Activated CD8-positive, alpha-beta memory T cell treated with anti-CD3 and anti-CD28 coated beads, Interleukin-2, amount 50 U/mL, for 24 hours (primary cell): ENCODE data around the gene ASF1B.
"Not testable (repeated sequence)": the region's sequence is repeated elsewhere in the genome, so short reads cannot be mapped to it uniquely, and the experiment has no call there.

ENCODE experiments used
- DNase-seq: peaks from one replicate; pipeline ENCODE4 v3.0.0-alpha.2; 2020; ENCODE audit errors: extremely low read depth

Gene ASF1B

GRCh38 chr19:14136509-14137281 is at the start of gene ASF1B:
Gene ASF1B (minus strand): TSS chr19:14136589. CDS start chr19:14136456, 133 bp downstream.
- peak; percentile 94 for DNase-seq

DNA sequence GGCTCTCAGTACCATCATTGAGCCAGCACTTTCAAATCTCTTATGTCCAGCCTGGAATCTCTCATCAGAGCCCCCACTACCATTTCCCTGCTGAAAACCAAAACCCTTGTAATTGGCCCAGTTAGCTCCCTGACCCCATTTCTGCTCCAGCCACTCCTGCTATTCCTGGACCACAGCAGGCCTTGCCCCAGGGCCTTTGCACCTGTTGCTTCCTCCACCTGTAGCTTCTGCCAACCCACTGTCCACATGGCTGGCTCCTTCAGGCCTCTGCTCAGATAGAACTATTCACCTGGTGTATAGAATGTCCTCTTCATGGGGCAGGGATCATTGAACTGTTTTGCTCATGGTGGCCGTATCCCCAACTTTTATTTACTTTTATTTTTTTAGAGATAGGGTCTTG is 49.3 kb upstream of the ASF1B start:
- DNase-seq, result not testable (repeated sequence)

DNA sequence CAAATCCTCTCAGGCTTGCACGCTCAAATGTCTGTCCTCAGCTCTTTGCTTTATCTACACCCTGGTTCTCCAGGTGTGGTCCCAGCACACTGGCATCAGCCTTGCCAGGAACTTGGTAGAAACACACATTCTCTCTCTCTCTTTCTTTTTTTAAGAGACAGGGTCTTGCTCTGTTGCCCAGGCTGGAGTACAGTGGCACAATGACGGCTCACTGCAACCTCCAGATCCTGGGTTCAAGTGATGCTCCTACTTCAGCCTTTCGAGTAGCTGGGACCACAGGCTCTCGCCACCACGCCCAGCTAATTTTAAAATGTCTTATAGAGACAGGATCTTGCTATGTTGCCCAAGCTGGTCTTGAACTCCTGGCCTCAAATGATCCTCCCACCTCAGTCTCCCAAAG is 48.8 kb upstream of the ASF1B start:
- DNase-seq, result no peak

DNA sequence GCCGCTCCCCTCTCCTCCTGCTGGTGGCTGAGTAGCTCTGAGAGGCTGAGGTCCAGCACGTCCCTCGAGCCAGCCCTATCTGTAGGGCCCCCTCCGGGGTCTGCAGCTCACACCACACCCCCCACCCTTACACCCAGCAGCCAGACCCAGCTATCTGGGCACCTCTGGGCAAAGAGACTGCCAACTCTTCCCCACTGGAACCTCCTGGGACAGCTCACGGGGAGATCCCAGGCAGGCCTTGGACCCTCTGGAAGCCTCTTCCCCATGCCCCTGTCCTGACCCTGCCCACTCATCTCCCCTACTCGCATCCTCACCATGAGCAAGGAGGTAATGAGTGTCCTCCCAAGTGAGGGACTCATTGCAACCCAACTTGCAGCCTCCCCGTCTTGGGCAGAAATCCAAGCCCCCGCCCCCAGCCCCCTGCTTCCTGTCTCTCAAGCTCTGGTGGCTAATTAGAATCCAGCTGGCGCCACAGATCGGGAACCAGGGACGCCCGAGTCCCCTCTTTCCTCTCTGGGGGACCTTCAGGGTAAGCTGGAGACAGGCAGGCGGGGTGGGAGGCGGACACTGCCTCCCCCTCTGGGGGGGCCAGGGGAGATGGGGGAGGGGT is 47.5 kb upstream of the ASF1B start:
- DNase-seq, result no peak

DNA sequence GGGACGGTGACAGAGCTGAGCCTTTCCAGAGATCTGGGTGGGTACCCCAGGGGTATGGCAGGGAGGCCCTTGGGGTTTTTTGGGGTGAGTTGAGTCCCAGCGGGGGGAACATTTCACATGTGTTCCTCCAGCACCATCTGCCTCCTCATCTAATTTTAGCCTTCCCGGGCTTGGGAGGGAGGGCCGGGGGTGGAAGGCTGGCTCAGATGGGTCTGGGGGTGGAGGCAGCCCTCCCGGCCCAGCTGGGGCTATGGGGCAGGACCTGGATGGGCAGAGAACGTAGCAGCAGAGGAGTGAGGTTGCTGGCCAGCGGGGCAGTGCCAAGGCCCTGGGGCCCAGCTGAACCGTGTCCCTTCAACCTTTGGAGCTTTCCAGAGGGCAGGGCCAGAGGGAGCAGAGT is 46.1 kb upstream of the ASF1B start:
- DNase-seq, result no peak

DNA sequence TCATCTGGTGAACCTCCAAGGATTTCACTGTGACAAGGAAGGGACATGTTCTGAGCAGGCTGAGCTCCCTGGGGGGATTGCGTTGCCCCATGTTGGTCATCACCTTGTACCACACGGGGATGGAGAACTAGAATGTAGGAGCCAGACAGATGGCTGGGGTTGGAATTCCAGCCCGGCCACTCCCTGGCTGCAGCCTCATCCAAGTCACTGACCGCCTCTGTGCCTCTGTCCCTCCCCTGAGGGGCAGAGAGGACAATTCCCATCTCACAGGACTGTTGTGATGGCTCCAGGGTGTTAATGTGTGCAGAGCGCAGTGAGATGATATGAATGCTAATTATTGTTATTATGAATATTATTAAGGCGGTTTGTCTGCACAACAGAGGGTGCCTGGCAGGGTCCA is 45.5 kb upstream of the ASF1B start:
- DNase-seq, result no peak

DNA sequence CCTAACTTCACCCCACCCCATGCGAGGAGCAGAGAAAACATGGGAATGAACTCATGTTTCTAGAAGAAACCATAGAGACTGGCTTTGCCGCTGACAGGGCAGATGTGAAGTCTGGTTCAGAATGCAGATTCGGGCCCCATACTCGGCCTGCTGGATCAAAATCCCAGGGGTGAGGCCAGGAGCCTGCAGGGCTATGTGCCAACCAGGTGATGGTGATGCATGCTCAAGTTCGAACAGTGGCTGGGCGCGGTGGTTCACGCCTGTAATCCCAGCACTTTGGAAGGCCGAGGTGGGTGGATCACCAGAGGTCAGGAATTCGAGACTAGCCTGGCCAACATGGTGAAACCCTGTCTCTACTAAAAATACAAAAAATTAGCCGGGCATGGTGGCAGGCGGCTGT is 44.8 kb upstream of the ASF1B start:
- not testable (repeated sequence) for DNase-seq

DNA sequence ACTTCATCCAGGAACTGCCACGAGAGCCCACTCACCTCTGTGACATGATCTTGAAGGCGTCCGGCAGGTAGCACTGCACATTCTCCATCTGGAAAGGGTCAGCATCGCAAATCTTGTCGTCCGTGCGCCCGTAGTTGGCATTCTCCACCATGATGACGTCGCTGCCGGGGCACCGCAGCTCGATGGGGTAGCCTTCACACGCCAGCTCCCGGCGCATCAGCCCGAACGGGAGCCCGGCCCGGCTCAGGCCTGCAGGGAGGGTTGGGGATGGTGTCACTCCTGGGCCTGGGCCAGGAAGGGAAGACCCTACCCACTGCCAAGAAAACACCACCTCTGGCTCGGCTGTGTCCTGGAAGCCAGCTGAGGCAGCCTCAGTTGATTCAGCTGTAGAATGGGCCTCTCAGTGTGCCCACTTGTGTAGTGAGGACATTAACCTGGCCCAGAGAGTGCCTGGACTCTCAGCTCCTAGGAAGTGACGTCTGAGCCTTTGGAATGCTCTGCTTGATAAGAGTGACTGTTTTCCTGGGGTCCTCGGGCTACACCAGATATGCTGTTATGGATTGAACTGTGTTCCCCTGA is 41.2 kb upstream of the ASF1B start:
- DNase-seq, result no peak

DNA sequence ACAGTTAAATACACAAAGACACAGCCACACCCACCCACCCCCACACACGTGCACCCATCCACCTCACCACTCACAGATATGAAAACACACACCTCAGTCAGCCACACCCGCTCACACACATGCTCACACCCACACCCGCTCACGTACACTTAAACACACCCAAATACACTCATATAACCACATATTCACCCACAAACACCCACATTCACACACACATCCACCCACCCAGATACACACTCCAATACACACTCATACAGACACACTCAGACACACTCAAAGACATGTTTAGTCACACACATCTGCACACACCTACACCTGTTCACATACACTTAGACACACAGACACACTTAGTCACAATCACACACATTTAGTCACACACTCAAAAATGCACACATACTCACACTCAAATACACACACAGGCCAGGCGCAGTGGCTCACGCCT is 39.0 kb upstream of the ASF1B start:
- no peak for DNase-seq

GRCh38 chr19:14174883-14175282 is 38.5 kb upstream of the ASF1B start:
- no peak for DNase-seq

GRCh38 chr19:14168993-14169392 is 32.6 kb upstream of the ASF1B start:
- DNase-seq, result no peak

GRCh38 chr19:14168259-14168972 is 32.0 kb upstream of the ASF1B start:
- no peak for DNase-seq

DNA sequence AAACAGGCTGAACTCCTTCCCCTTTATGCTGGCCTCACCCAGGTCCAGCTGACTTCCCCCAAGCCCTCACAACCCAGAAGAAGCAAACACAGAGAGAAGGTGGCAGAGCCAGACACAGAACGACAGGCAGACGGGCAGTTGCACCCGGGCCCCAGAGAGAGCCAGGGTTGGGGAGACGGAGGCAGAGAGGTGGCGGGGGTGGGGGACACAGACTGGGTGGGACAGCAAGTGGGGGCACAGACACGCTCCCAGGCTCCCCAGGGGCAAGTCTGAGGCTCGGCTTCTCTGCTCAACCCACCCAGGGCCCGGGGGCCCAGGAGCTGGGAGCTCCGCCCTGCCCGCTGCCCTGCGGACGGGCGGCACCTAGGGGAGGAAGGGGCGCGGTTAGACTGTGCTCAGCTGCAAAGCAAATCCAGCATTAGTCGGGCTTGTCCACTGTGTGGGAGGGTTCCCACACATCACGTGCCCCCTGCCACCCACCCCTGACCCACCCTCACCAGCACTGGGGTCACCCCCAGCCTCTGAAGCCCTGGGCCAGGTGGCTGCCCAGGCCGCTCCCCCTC is 31.3 kb upstream of the ASF1B start:
- no peak for DNase-seq

- DNase-seq, result no peak
These were observed 30.7 kb upstream of the ASF1B start for GRCh38 chr19:14166999-14167575.

GRCh38 chr19:14165990-14166830 is 29.8 kb upstream of the ASF1B start:
- no peak for DNase-seq

DNA sequence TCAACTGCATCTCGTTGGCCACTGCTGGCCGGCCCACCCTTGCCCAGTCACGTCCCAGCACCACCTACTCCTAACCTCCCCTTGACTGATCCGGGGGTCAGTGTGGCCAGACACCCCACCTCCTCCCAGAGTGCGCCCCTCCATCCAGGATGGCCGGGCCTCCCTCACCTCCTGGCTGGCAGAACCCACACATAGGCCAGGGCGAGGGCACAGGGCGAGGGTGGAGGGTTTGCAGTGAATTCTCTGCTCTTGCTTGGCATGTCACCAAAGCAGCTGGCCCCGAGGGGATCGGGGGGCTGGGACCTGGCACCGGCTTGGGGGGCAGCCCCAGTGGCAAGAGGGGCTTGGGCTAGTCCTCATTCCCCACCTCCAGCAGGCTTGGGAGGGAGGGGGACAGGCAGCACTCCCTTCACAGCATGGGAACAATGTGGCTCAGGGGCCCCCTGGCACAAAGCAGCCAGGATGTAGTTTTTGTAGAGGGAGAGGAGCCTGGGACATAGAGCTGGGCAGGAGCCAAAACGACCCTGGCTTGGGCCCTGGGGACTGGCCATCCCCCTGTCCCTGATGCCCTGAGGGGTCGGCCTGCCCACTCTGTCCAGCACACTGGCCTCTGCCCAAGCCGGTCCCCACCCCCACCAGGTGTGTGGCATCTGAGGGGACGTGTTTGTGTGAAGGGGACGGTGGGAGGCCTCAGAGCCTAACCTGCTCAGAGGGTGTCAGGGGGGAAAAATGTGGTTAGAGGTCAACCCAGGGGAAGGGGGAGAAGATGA is 28.5 kb upstream of the ASF1B start:
- DNase-seq, result no peak

DNA sequence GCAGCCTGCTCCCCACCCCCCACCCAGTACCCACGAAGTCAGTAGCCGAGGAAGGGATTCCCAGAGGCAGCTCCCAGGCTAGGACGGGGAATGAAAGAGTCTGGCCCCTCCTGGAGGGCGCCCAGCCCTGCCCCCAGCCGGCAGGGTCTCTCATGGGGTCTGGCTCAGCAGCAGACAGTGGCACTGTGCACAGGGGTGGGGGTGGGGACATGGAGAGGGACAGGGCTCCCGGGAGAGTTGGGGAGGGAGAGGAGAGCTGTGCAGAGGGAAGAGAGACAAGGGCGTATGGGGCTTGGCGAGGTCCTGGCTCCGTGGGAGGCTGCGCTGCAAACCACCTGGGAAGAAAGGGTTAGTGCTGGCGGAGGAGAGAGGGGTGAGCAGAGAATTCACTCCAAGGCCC is 27.7 kb upstream of the ASF1B start:
- DNase-seq, result no peak

GRCh38 chr19:14162871-14163297 is 26.5 kb upstream of the ASF1B start:
- DNase-seq, result no peak

DNA sequence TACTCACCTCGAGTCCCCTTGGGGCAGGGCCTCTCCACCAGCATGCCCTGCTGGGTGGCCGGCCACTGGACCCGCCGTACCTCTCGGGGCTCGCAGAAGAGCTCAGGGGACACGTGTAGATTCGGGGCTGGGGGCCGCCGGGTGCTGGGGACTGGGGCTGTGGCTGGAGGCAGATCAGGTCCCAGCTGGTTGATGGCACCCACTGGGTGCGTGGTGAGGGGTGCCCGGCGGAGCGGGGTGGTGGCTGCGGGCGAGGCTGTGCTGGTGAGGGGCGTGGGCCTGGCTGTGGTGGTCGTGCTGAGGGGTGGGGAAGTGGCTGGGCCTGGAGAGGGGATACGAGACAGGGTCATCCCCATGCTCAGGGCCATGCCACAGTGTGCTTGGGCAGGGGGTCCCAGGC is 24.9 kb upstream of the ASF1B start:
- DNase-seq, result no peak
